B cell (primary cell): ENCODE results near the gene AFF3.

Experiments
- CTCF ChIP-seq: fragments of 200-600 bp; IDR thresholded peaks from one replicate; pipeline ENCODE4 v1.8.0; 2022; ENCODE audit warnings: antibody characterized with exemption, mild to moderate bottlenecking
- EZH2 ChIP-seq: IDR thresholded peaks from 2 replicates; pipeline ENCODE4 v1.6.1; 2012; ENCODE audit warnings: borderline replicate concordance, low read depth, mild to moderate bottlenecking, moderate library complexity, low read length; ENCODE audit not compliant: insufficient read depth, poor library complexity, severe bottlenecking

DNA sequence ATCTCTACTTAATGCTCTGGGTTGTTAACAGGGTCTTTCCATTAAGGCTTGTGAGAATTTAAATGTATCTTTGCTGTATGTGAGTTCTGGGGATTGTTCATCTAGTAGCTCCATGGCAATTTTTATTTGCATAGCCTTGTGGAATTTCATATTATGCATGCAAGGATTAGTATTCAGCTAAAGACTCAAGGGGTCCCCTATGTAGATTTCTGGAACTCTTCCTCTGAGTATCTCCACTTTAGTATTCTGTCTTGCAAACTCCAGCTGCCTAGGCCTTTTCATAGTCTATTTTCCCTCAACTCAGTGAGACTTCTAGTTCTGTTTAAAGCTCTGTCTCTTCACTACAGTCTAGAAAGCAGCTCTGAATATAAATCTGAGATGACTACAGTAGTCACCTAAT is 348.0 kb downstream of the AFF3 start:
- TF ChIP-seq CTCF (no peak), EZH2 (no peak)
